Measurements from ENCODE around the gene BIN2. TPM values are rescaled to one million over a fixed set of nuclear protein-coding genes. Genes with fewer than 3 reads are reported as not detected.

The BIN2 gene
- total RNA-seq, 1 experiment from 2014 or later = not detected

DNA sequence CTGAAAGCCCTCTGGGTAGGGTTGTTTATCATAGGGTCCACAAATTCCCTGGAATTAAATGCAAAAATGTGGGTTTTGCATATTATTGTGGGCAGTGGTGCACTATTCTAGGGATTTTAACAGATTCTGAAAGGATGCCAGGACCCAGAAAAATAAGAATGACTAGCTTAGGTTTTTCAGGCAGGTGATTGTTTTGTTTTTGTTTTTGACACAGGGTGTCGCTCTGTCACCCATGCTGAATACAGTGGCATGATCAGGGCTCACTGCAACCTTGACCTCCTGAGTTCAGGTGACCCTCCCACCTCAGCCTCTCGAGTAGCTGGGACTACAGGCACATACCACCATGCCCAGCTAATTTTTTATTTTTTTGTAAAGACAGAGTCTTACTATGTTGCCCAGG, 48.0 kb upstream of the BIN2 start:
- Histone ChIP-seq H4K91ac (ENCODE audit: insufficient read length, low read depth, low read length) (no peak overlapping the region), H3K23me2 (ENCODE audit: insufficient read length, low read depth, low read length, poor library complexity, severe bottlenecking) (no peaks in the 10 kb centered on the region), H3K14ac (ENCODE audit: insufficient read depth, low read length) (no peak overlapping the region), H2BK5ac (ENCODE audit: insufficient read length, low read length) (no peak overlapping the region), H3K23ac (ENCODE audit: insufficient read length, low read depth, low read length) (no peak overlapping the region), H2BK120ac (ENCODE audit: low read depth, low read length, poor library complexity, severe bottlenecking) (no peak overlapping the region), H3K4me1 (ENCODE audit: insufficient read depth, low read length) (no peaks in the 10 kb centered on the region; the same call in 1 of the 2 replicates), H3K18ac (ENCODE audit: insufficient read length, low read depth, low read length) (no peak overlapping the region), H3K79me1 (ENCODE audit: insufficient read depth, low read depth, low read length, poor library complexity, severe bottlenecking) (no peaks in the 10 kb centered on the region), H4K5ac (ENCODE audit: insufficient read length, low read depth, low read length) (no peak overlapping the region), H3K4me2 (ENCODE audit: insufficient read depth, insufficient read length, low read length) (no peak overlapping the region), H3K79me2 (ENCODE audit: insufficient read depth, low read length) (no peaks in the 10 kb centered on the region), H4K8ac (replicated peaks; ENCODE audit: insufficient read length, low read depth, low read length) (no peak overlapping the region), H3K56ac (ENCODE audit: insufficient read length, low read depth, low read length) (no peak overlapping the region), H3K4ac (ENCODE audit: low read depth, low read length) (no peak overlapping the region), H2BK12ac (ENCODE audit: insufficient read length, low read depth, low read length) (no peak overlapping the region), H2BK20ac (ENCODE audit: low read depth, low read length, poor library complexity, severe bottlenecking) (no peak overlapping the region), H3K27me3 (ENCODE audit: insufficient read depth, low read length) (no peaks in the 10 kb centered on the region), H4K20me1 (ENCODE audit: control insufficient read depth, insufficient read depth, insufficient read length) (peaks cover 3% of the 10 kb centered on the region), H3K27ac (ENCODE audit: insufficient read length, low read depth, low read length) (no peak overlapping the region), H3K9ac (ENCODE audit: extremely low read depth, insufficient read length, low read length) (no peak overlapping the region), H2AK5ac (ENCODE audit: insufficient read length, low read length) (no peak overlapping the region), H2BK15ac (ENCODE audit: low read depth, low read length) (no peak overlapping the region), H3T11ph (ENCODE audit: low read length) (no peak overlapping the region), H3K9me3 (ENCODE audit: control insufficient read depth, low read depth, low read length) (no peaks in the 10 kb centered on the region), H2AFZ (ENCODE audit: low read length) (no peak overlapping the region)
- no peak for DNase-seq
- no peaks in the 10 kb centered on the region for H3K9me3 Mint-ChIP-seq
- H3K4me1 Mint-ChIP-seq = peaks cover 27 to 40% of the 10 kb centered on the region in 2 experiments
- no CpG with 5 or more reads among the region's 2 CpGs for WGBS (ENCODE audit: extremely low coverage, insufficient read length, low lambda C conversion rate)
- TF ChIP-seq, protein P1, sequence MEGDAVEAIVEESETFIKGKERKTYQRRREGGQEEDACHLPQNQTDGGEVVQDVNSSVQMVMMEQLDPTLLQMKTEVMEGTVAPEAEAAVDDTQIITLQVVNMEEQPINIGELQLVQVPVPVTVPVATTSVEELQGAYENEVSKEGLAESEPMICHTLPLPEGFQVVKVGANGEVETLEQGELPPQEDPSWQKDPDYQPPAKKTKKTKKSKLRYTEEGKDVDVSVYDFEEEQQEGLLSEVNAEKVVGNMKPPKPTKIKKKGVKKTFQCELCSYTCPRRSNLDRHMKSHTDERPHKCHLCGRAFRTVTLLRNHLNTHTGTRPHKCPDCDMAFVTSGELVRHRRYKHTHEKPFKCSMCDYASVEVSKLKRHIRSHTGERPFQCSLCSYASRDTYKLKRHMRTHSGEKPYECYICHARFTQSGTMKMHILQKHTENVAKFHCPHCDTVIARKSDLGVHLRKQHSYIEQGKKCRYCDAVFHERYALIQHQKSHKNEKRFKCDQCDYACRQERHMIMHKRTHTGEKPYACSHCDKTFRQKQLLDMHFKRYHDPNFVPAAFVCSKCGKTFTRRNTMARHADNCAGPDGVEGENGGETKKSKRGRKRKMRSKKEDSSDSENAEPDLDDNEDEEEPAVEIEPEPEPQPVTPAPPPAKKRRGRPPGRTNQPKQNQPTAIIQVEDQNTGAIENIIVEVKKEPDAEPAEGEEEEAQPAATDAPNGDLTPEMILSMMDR (conservative IDR thresholded peaks at IDR 0.05) = no peak
- no peak overlapping the region for H3K4me3 Mint-ChIP-seq
- H3K27ac Mint-ChIP-seq = peak overlapping the region; percentile 88 to 97 (median 97); a peak in 4 of 7 replicates
- no peaks in the 10 kb centered on the region for H3K27me3 Mint-ChIP-seq (ENCODE audit: low read depth)
- peaks cover 3 to 35% (median 33%) of the 10 kb centered on the region in 3 experiments for H3K36me3 Mint-ChIP-seq (ENCODE audit: insufficient read depth in 1 of 3, low read depth in 3 of 3)
